MCF 10A (cell line): ENCODE data around the gene ANKMY1. TPM values are rescaled to one million over a fixed set of nuclear protein-coding genes. Genes with fewer than 3 reads are reported as not detected.

ENCODE experiments used
- BruUV-seq: library from RNA; stranded (reverse); fragments of 400-500 nt; replicated peaks from 2 replicates; lab custom pipeline; 2021; lab: Mats Ljungman, UMichigan
- CTCF ChIA-PET: fragments of 300-600 bp; sonication (Branson Sonifier 250); formaldehyde crosslinking; extraction: SDS; loops from one replicate; lab custom pipeline; 2021; ENCODE audit warnings: antibody characterized with exemption, inconsistent platforms; lab: Yijun Ruan, JAX
- POLR2A ChIA-PET: fragments of 300-600, 350-650 bp; sonication (Branson Sonifier 250); formaldehyde crosslinking; extraction: SDS; loops from one replicate; lab custom pipeline; 2020; ENCODE audit warnings: antibody characterized with exemption, inconsistent platforms; lab: Yijun Ruan, JAX
- DNase-seq: peaks from one replicate; pipeline ENCODE4 v3.0.0-alpha.2; 2018; ENCODE audit not compliant: unreplicated experiment
- H3K27ac Mint-ChIP-seq: one replicate; pipeline ENCODE4 v1.8.0; 2022; ENCODE audit warnings: mild to moderate bottlenecking, low read depth, mixed read lengths; ENCODE audit not compliant: unreplicated experiment
- H3K27me3 Mint-ChIP-seq: one replicate; pipeline ENCODE4 v1.8.0; 2022; ENCODE audit warnings: mixed read lengths; ENCODE audit not compliant: insufficient read depth, unreplicated experiment
- H3K36me3 Mint-ChIP-seq: one replicate; pipeline ENCODE4 v1.8.0; 2022; ENCODE audit warnings: mild to moderate bottlenecking, moderate library complexity, mixed read lengths; ENCODE audit not compliant: insufficient read depth, unreplicated experiment
- H3K4me1 Mint-ChIP-seq: one replicate; pipeline ENCODE4 v1.8.0; 2022; ENCODE audit warnings: mixed read lengths; ENCODE audit not compliant: insufficient read depth, unreplicated experiment
- H3K4me3 Mint-ChIP-seq: one replicate; pipeline ENCODE4 v1.8.0; 2022; ENCODE audit warnings: mild to moderate bottlenecking, moderate library complexity, mixed read lengths; ENCODE audit not compliant: unreplicated experiment
- H3K9me3 Mint-ChIP-seq: one replicate; pipeline ENCODE4 v1.8.0; 2022; ENCODE audit warnings: mixed read lengths; ENCODE audit not compliant: unreplicated experiment
- CTCF ChIP-seq: fragments of 200-600 bp; IDR thresholded peaks from one replicate; pipeline ENCODE4 v1.8.0; 2022; ENCODE audit warnings: antibody characterized with exemption, mild to moderate bottlenecking; ENCODE audit not compliant: unreplicated experiment
- intact Hi-C: fragments of 100-400 bp; cut with micrococcal nuclease; formaldehyde crosslinking; loops from 2 replicates; pipeline ENCODE4 v1.14.1; 2022
- total RNA-seq: library from RNA; stranded (reverse); gene quantifications from 2 replicates; pipeline ENCODE4 v1.2.3, GENCODE V29; 2022

ANKMY1 gene
- total RNA-seq, 1 experiment from 2014 or later: 22.2 TPM

DNA sequence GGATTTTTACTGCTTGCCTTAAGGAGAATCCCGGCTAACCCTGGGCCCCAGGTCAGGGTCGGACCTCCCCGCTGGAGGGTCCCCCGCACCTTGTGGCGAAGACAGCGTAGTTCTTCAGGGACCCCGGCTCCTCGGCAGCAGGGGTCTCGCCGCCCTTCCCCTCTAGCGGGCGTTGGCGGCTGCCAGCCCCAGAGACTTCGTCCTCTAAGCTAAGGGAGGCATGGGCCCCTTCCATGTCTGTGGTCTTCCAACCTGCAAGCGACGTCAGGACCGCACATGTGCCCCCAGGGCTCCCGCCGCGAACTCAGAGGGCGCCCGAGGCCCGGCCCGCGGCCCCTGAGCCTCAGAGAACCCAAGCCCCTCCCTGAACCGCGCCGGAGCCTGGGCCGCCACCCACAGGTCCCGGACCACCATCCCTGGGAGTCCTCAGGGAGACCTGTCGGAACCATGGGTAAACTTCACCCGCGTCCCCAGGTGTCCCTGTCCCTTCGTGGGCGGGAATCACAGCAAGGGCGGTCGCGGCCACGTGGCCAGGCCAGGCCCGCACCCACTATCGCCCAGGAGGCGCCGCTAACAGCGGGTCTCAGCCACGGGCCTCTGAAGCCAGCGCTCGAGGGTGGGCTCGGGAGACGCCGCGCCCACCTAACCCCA lies 562 bp downstream of the ANKMY1 start:
- intact Hi-C loops: no loop called here
- Mint-ChIP-seq H3K27ac (peak overlapping the region; percentile 79), H3K4me3 (peak overlapping the region; percentile 69), H3K9me3 (no peaks in the 10 kb centered on the region), H3K36me3 (peaks cover 24% of the 10 kb centered on the region), H3K27me3 (no peaks in the 10 kb centered on the region), H3K4me1 (peaks cover 26% of the 10 kb centered on the region)
- no peak for DNase-seq
- no TSS peak for BruUV-seq
- POLR2A ChIA-PET: interaction anchor here (6.1 to 10.7 kb wide), 2 partner anchors 22 to 29 kb away, joined by 87 to 275 read pairs; partner anchors contain the start of gene CAPN10
- no peak for TF ChIP-seq CTCF
- CTCF ChIA-PET: interaction anchor here (0.6 to 1.0 kb wide), 4 partner anchors 23 to 67 kb away, joined by 3 to 4 read pairs (median 3); no protein-coding TSS in a partner anchor

GRCh38 chr2:240556553-240557100 lies 1.2 kb downstream of the ANKMY1 start:
- peaks cover 28% of the 10 kb centered on the region for H3K36me3 Mint-ChIP-seq

GRCh38 chr2:240555541-240556250 lies 2.1 kb downstream of the ANKMY1 start:
- no TSS peak for BruUV-seq
- POLR2A ChIA-PET: no interaction called here
- H3K4me1 Mint-ChIP-seq: peaks cover 16% of the 10 kb centered on the region
- intact Hi-C loops: no loop called here
- no peak for DNase-seq
- TF ChIP-seq CTCF: no peak
- H3K27ac Mint-ChIP-seq: peak overlapping the region; percentile 79
- no peaks in the 10 kb centered on the region for H3K27me3 Mint-ChIP-seq
- H3K36me3 Mint-ChIP-seq: peaks cover 28% of the 10 kb centered on the region
- CTCF ChIA-PET: no interaction called here
- no peak overlapping the region for H3K4me3 Mint-ChIP-seq
- no peaks in the 10 kb centered on the region for H3K9me3 Mint-ChIP-seq

More at GRCh38 chr2:240556553-240557100, 1.2 kb downstream of the ANKMY1 start:
- peaks cover 21% of the 10 kb centered on the region for H3K4me1 Mint-ChIP-seq
- no TSS peak for BruUV-seq
- no peaks in the 10 kb centered on the region for H3K9me3 Mint-ChIP-seq
- DNase-seq: peak; percentile 67
- intact Hi-C loops: no loop called here
- H3K27me3 Mint-ChIP-seq: no peaks in the 10 kb centered on the region
- POLR2A ChIA-PET: interaction anchor here (6.1 kb wide), 1 partner anchor 23 kb away, joined by 87 read pairs; no protein-coding TSS in a partner anchor
- peak overlapping the region; percentile 69 for H3K4me3 Mint-ChIP-seq
- peak; percentile 48 for TF ChIP-seq CTCF
- CTCF ChIA-PET: interaction anchor here (1.0 kb wide), 1 partner anchor 31 kb away, joined by 3 read pairs; no protein-coding TSS in a partner anchor
- peak overlapping the region; percentile 79 for H3K27ac Mint-ChIP-seq
